GM18511 (cell line): ENCODE data around the gene C14orf93.
"Not testable (repeated sequence)": the region's sequence is repeated elsewhere in the genome, so short reads cannot be mapped to it uniquely, and the experiment has no call there.

Experiments
- ATAC-seq: cut with Tn5 transposase; IDR thresholded peaks from one replicate; pipeline ENCODE4 v1.9.1; 2021; ENCODE audit warnings: mild to moderate bottlenecking, moderate library complexity; ENCODE audit not compliant: unreplicated experiment

C14orf93 gene

GRCh38 chr14:22976620-22977433 lies 33.1 kb downstream of the C14orf93 start:
- no peak for ATAC-seq

- ATAC-seq: no peak
Measured at GRCh38 chr14:22974530-22975313, 35.2 kb downstream of the C14orf93 start.

- ATAC-seq: peak; percentile 51
Measured at GRCh38 chr14:22973217-22974032, 36.5 kb downstream of the C14orf93 start.

GRCh38 chr14:22972313-22972930 lies 37.5 kb downstream of the C14orf93 start:
- ATAC-seq: no peak

GRCh38 chr14:22971152-22971551 lies 38.8 kb downstream of the C14orf93 start:
- ATAC-seq: no peak

- no peak for ATAC-seq
Measured at GRCh38 chr14:22966783-22967269, 43.1 kb downstream of the C14orf93 start.

- ATAC-seq: not testable (repeated sequence)
Measured at GRCh38 chr14:22965916-22966782, 43.8 kb downstream of the C14orf93 start.

GRCh38 chr14:22962061-22962676 lies 47.8 kb downstream of the C14orf93 start:
- ATAC-seq: no peak

GRCh38 chr14:22955702-22956569 lies 54.0 kb downstream of the C14orf93 start:
- ATAC-seq: no peak

- ATAC-seq: no peak
Measured at GRCh38 chr14:22952418-22952817, 57.5 kb downstream of the C14orf93 start.

- not testable (repeated sequence) for ATAC-seq
Measured at GRCh38 chr14:22951795-22952194, 58.1 kb downstream of the C14orf93 start.

GRCh38 chr14:22945642-22946041 lies 64.3 kb downstream of the C14orf93 start:
- no peak for ATAC-seq

GRCh38 chr14:22939684-22940083 lies 70.3 kb downstream of the C14orf93 start:
- ATAC-seq: no peak
